Fibroblast of skin of abdomen (primary cell): ENCODE data around the gene HNRNPK.

Experiments used
- DNase-seq: peaks from one replicate; pipeline ENCODE4 v3.0.0-alpha.2; 2013

The HNRNPK gene

GRCh38 chr9:83932851-83933250 is 47.2 kb downstream of the HNRNPK start:
- no peak for DNase-seq

- no peak for DNase-seq
These were observed 48.0 kb downstream of the HNRNPK start for GRCh38 chr9:83932011-83932410.

GRCh38 chr9:83930881-83931280 is 49.1 kb downstream of the HNRNPK start:
- DNase-seq, result no peak

GRCh38 chr9:83927591-83927990 is 52.4 kb downstream of the HNRNPK start:
- DNase-seq, result no peak

GRCh38 chr9:83920927-83921707 is 58.9 kb downstream of the HNRNPK start, which contains the start of gene KIF27:
Gene KIF27 (minus strand): TSS chr9:83921432. CDS start chr9:83915591, 5,841 bp downstream.
- DNase-seq, result peak; percentile 97

GRCh38 chr9:83920469-83920926 is 59.5 kb downstream of the HNRNPK start:
- no peak for DNase-seq

- no peak for DNase-seq
These were observed 60.9 kb downstream of the HNRNPK start for GRCh38 chr9:83919111-83919510.
